Omental fat pad (tissue), 4 donors: ENCODE results near the gene BAMBI. TPM values are rescaled to one million over a fixed set of nuclear protein-coding genes. Genes with fewer than 3 reads are reported as not detected.

ENCODE experiments used
- ATAC-seq: fragments of 150-250 bp; one replicate; pipeline ENCODE4 v1.9.1; 2016; ENCODE audit warnings: mild to moderate bottlenecking, moderate library complexity; ENCODE audit not compliant: low FRiP score
- DNase-seq: peaks from one replicate; pipeline ENCODE4 v3.0.0-alpha.2; 2019; ENCODE audit warnings: low spot score
- CTCF ChIP-seq, 3 donors: fragments of 450-650 bp; IDR thresholded peaks; one replicate each; pipeline ENCODE4 v1.5.1; 2016 to 2017; ENCODE audit warnings: antibody characterized with exemption in 3 of 3, mild to moderate bottlenecking in 3 of 3, moderate library complexity in 2 of 3
- total RNA-seq, 4 donors: library from RNA; depleted of rRNA; stranded (reverse); fragments of >200 nt; gene quantifications; one replicate each; pipeline ENCODE4 v1.1.0, GENCODE V29; 2016

BAMBI gene
- total RNA-seq, 4 donors from 2014 or later: 6.9 to 20.5 (median 13.3) TPM

- peak; percentile 64 for ATAC-seq
- no peak for DNase-seq
- peak in 2 of 3 donors; percentile 42 to 88 for TF ChIP-seq CTCF (IDR thresholded peaks at IDR 0.05)
Observed at GRCh38 chr10:28663576-28664368, 13.5 kb upstream of the BAMBI start.

GRCh38 chr10:28664369-28664740 lies 13.0 kb upstream of the BAMBI start:
- no peak for ATAC-seq

GRCh38 chr10:28666751-28667467 lies 10.4 kb upstream of the BAMBI start:
- DNase-seq: no peak
- no peak for ATAC-seq
- no peak for TF ChIP-seq CTCF (IDR thresholded peaks at IDR 0.05)

More at GRCh38 chr10:28664369-28664740, 13.0 kb upstream of the BAMBI start:
- no peak for TF ChIP-seq CTCF (IDR thresholded peaks at IDR 0.05)
- no peak for DNase-seq

DNA sequence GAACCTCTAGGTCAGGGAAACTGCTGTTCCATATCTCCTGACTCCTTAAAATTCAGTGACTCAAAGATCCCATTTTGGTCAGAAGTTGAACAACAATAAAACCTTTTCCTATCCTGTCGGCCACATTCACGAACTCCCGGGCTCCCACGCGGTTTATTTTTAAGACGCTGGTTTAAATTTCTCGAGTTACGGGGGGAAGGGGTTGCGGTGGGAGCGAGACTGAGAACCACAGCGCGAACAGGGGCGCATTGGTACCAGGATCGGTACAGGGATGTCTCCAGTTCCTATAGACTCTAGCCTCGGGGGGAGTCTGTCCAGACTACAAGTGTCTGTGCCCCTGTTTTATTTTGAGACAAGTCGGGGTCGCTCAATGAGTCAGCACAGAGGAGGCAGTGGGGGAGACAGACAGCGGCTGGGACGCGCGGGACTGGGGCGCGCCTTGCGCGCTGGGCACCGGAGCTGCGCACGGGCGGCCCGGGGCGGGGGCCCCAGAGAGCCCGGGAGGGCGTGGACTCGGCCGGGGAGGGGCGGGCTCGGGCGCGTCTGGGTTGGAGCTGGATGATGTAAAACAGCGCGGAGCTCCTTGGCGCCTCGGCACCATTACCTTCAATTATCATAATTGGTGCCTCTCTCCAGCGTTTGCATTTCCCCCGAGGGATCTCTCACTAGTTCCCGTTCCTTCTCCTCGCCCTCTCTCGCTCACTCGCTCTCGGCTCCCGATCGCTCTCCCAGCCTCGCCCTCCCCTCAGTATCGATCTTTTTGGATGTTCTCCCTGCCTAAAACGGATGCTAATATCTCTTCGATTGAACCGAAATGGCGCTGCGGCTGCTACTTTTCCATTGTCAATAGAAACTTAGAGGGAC lies 8.7 kb upstream of the BAMBI start:
- peak; percentile 87 for ATAC-seq
- TF ChIP-seq CTCF (IDR thresholded peaks at IDR 0.05): no peak
- no peak for DNase-seq

GRCh38 chr10:28669227-28670173 lies 7.8 kb upstream of the BAMBI start:
- ATAC-seq (no peak), DNase-seq (no peak)
- no peak for TF ChIP-seq CTCF (IDR thresholded peaks at IDR 0.05)

GRCh38 chr10:28674782-28675181 lies 2.5 kb upstream of the BAMBI start:
- DNase-seq (no peak), ATAC-seq (no peak)
- no peak for TF ChIP-seq CTCF (IDR thresholded peaks at IDR 0.05)
